Astrocyte of the cerebellum (primary cell): Measurements from ENCODE around the gene KLK15.

Experiments
- DNase-seq: peaks from one replicate; pipeline ENCODE4 v3.0.0-alpha.2; 2011; ENCODE audit warnings: low read depth
- H3K4me3 ChIP-seq: 2 replicates; pipeline ENCODE4 v1.5.1; 2011; ENCODE audit warnings: mild to moderate bottlenecking, low read depth, low read length, moderate library complexity
- in situ Hi-C: cut with HindIII; loops from 2 replicates; pipeline ENCODE4 v1.10.0; 2017; ENCODE audit warnings: low sequenced_read_pairs
- TF ChIP-seq, protein P1 (sequence below): IDR thresholded peaks from 2 replicates; pipeline ENCODE4 v1.5.1; 2012; ENCODE audit warnings: low read length, low read depth, moderate library complexity, mild to moderate bottlenecking; ENCODE audit errors: missing control alignments

Gene KLK15

GRCh38 chr19:50838239-50838638 lies 4.9 kb upstream of the KLK15 start:
- DNase-seq = no peak
- TF ChIP-seq, protein P1, sequence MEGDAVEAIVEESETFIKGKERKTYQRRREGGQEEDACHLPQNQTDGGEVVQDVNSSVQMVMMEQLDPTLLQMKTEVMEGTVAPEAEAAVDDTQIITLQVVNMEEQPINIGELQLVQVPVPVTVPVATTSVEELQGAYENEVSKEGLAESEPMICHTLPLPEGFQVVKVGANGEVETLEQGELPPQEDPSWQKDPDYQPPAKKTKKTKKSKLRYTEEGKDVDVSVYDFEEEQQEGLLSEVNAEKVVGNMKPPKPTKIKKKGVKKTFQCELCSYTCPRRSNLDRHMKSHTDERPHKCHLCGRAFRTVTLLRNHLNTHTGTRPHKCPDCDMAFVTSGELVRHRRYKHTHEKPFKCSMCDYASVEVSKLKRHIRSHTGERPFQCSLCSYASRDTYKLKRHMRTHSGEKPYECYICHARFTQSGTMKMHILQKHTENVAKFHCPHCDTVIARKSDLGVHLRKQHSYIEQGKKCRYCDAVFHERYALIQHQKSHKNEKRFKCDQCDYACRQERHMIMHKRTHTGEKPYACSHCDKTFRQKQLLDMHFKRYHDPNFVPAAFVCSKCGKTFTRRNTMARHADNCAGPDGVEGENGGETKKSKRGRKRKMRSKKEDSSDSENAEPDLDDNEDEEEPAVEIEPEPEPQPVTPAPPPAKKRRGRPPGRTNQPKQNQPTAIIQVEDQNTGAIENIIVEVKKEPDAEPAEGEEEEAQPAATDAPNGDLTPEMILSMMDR = peak; percentile 5
- in situ Hi-C loops = no loop called here
- H3K4me3 ChIP-seq = no peak overlapping the region

DNA sequence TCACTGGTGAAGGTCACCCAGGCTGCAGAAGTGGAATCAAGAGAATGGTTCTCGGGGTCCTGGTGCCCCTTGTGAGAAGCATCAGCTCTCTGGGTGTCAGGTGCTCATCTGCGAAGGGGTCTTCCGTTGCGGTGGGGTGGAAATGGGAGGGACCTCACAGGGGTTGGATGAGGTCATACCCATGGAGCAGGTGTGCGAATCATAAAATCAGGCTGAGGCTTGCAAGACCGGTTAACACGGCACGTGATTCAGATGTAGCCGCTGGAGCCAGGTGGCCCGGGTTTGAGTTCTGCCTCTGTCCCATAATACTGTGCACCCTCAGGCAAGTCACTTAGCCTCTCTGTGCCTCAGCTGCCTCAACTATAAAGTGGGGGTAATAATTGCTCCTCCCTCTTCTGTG lies 3.9 kb upstream of the KLK15 start:
- in situ Hi-C loops = no loop called here
- TF ChIP-seq, protein P1 = no peak
- DNase-seq = no peak

GRCh38 chr19:50836543-50837195 lies 3.3 kb upstream of the KLK15 start:
- TF ChIP-seq, protein P1 = no peak
- DNase-seq = no peak
- no peak overlapping the region for H3K4me3 ChIP-seq
- in situ Hi-C loops = no loop called here

More for the DNA sequence above, 3.9 kb upstream of the KLK15 start:
- no peak overlapping the region for H3K4me3 ChIP-seq

DNA sequence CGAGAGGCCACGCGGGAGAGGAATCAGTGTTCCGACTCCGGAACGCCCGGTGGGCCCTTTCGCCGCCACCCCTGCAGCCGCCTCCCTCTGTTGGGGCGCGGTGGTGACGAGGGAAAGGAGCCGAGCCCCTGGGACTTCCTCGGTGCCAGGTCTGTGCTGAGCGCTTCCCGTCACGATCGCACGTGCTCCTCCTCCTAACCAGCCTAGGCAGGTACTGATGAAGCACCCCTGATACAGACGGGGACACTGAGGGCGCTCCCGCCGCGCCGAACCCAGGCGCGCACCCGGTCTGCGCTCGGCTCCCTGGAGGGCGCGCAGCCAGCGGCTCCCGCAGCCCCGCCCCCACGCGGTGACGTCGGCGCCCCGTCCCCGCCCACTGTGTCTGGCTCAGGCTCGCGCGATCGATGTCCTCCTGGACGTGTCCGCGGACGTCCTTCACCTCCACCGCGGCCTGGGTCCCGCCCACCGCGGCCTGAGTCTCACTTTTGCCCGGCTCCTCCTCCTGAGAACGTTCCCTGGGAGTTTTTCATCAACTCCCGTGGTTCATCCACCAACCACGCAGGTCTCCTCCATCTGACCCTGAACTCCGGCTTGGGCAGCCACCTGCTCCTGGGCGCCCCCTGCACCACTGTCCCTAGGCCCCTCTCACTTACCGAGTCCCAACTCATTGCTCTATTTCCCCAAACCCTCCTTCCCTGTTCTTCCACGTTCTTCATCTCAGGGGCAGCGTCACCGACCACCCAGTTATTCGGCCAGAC lies 2.6 kb upstream of the KLK15 start:
- in situ Hi-C loops = no loop called here
- no peak for DNase-seq
- TF ChIP-seq, protein P1 = no peak
- H3K4me3 ChIP-seq = peak overlapping the region; percentile 49

DNA sequence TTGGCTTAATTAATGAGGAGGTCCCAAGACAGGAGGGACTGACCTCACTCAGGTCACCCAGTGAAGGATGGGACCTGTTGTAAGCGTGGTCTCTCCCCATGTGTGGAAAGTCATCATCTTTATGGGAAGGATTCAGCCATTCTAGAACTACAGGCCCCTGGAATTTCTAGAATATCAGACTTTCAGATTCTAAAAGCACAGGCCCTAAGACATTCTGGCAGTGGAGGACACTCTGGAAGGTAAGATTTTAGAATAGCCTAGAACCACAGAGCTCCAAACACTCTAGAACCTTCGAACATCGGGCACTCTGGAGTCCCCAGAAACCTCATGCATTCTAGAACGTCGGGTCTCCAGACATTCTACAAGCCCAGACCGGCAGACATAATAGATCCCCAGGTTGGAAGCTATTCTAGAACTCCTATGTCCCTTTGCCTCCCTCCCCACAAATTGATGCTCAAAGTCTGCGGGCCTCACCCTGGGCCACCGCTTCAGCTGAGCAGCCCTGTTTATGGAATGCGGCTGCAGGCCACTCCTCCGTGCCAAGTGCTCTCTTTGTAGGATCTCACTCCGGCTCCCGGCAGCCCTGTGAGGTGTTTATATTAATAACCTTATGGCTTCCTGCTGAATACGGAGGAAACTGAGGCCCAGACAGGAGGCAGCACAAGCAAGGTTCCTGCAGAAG lies 1.9 kb upstream of the KLK15 start:
- in situ Hi-C loops = no loop called here
- no peak for DNase-seq
- TF ChIP-seq, protein P1 = no peak
- H3K4me3 ChIP-seq = peak overlapping the region; percentile 49

DNA sequence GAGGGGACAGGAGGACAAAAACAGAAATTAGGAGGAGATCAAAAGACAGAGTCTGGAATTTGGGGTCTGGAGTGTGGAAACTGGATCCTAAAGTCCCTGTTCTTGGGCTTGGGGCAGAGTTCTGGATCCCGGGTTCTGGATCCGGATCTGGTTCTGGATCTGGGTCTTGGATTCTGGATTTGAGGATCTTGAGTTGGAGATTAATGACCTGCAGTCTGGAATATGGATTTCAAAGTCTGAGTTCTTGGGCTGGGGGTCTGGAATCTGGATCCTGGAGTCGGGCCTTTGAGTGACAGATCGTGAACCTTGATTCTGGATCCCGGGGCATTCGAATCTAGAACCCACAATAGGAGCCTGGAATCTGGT lies 411 bp upstream of the KLK15 start:
- TF ChIP-seq, protein P1 = no peak
- no peak overlapping the region for H3K4me3 ChIP-seq
- in situ Hi-C loops = no loop called here
- no peak for DNase-seq
